ENCODE data around the gene NUDT11.
"Not testable (repeated sequence)": the region's sequence is repeated elsewhere in the genome, so short reads cannot be mapped to it uniquely, and the experiment has no call there.

- not testable (repeated sequence) for TF ChIP-seq EZH2 (IDR thresholded peaks at IDR 0.05; ENCODE audit: borderline replicate concordance, low read depth, low read length); MAX (CRISPR knock-in tag; IDR thresholded peaks at IDR 0.05); SP1 (CRISPR knock-in tag; IDR thresholded peaks at IDR 0.05); ZBED1 (IDR thresholded peaks at IDR 0.05); HMG20B (CRISPR knock-in tag; IDR thresholded peaks at IDR 0.05); ZNF780A (CRISPR knock-in tag; IDR thresholded peaks at IDR 0.05); ZNF324 (CRISPR knock-in tag; IDR thresholded peaks at IDR 0.05); DMBX1 (CRISPR knock-in tag; IDR thresholded peaks at IDR 0.05; ENCODE audit: borderline replicate concordance); KLF10 (CRISPR knock-in tag; IDR thresholded peaks at IDR 0.05); ZNF274 (IDR thresholded peaks at IDR 0.05; ENCODE audit: borderline replicate concordance, low read depth, low read length); EGR1 (conservative IDR thresholded peaks at IDR 0.05); PCBP2 (IDR thresholded peaks at IDR 0.05; ENCODE audit: low read depth, low read length, poor library complexity, severe bottlenecking)
- TF ChIP-seq, protein P1, sequence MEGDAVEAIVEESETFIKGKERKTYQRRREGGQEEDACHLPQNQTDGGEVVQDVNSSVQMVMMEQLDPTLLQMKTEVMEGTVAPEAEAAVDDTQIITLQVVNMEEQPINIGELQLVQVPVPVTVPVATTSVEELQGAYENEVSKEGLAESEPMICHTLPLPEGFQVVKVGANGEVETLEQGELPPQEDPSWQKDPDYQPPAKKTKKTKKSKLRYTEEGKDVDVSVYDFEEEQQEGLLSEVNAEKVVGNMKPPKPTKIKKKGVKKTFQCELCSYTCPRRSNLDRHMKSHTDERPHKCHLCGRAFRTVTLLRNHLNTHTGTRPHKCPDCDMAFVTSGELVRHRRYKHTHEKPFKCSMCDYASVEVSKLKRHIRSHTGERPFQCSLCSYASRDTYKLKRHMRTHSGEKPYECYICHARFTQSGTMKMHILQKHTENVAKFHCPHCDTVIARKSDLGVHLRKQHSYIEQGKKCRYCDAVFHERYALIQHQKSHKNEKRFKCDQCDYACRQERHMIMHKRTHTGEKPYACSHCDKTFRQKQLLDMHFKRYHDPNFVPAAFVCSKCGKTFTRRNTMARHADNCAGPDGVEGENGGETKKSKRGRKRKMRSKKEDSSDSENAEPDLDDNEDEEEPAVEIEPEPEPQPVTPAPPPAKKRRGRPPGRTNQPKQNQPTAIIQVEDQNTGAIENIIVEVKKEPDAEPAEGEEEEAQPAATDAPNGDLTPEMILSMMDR (IDR thresholded peaks at IDR 0.05 in 2 of 3, conservative IDR thresholded peaks at IDR 0.05 in 1 of 3; ENCODE audit: insufficient read depth in 2 of 3, low read depth in 1 of 3, low read length in 3 of 3), result not testable (repeated sequence)
- TF ChIP-seq, protein P2, sequence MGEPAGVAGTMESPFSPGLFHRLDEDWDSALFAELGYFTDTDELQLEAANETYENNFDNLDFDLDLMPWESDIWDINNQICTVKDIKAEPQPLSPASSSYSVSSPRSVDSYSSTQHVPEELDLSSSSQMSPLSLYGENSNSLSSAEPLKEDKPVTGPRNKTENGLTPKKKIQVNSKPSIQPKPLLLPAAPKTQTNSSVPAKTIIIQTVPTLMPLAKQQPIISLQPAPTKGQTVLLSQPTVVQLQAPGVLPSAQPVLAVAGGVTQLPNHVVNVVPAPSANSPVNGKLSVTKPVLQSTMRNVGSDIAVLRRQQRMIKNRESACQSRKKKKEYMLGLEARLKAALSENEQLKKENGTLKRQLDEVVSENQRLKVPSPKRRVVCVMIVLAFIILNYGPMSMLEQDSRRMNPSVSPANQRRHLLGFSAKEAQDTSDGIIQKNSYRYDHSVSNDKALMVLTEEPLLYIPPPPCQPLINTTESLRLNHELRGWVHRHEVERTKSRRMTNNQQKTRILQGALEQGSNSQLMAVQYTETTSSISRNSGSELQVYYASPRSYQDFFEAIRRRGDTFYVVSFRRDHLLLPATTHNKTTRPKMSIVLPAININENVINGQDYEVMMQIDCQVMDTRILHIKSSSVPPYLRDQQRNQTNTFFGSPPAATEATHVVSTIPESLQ (CRISPR knock-in tag; IDR thresholded peaks at IDR 0.05), result not testable (repeated sequence)
Measured at GRCh38 chrX:51495701-51496488, 497 bp downstream of the NUDT11 start.
